Measurements from ENCODE around the gene RAG2.

The RAG2 gene

DNA sequence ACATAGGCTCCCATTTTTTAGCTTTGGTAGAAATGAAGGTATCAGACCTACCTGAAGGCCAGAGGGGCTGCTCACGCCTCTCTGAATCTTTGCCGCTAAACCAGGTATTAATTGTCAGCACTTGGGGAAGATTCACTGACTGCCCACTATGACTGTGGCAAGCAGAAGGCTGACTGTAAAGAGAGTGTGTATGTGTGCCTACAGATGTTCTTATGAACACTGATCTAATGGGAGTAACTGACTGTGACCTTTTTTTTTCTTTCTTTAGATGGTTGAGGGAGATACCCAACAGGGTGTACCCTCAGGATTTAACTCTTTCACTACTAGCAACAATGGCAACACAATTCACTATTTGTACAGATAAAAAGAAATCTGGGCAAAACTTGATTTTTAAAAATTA lies at the start of gene RAG2:
Gene RAG2, minus strand, starts transcription at position 186 of the 400 bp plus-strand sequence. CDS start 4,068 bp downstream, outside the sequence.
- no peaks in the 10 kb centered on the region for H3K4me1 ChIP-seq (ENCODE audit: control insufficient read depth, insufficient read depth, low read length)
- H3K27me3 ChIP-seq (ENCODE audit: control insufficient read depth, insufficient read depth, low read length): no peaks in the 10 kb centered on the region
- H3K9ac ChIP-seq (ENCODE audit: low read length): no peak within 1 kb of the TSS
- no peaks in the 10 kb centered on the region for H3K36me3 ChIP-seq (ENCODE audit: control insufficient read depth, insufficient read depth, low read length)
- no peaks in the 10 kb centered on the region for H3K9me3 ChIP-seq (ENCODE audit: control insufficient read depth, low read length)
- no peak within 1 kb of the TSS for H3K4me3 ChIP-seq (ENCODE audit: low read length)

DNA sequence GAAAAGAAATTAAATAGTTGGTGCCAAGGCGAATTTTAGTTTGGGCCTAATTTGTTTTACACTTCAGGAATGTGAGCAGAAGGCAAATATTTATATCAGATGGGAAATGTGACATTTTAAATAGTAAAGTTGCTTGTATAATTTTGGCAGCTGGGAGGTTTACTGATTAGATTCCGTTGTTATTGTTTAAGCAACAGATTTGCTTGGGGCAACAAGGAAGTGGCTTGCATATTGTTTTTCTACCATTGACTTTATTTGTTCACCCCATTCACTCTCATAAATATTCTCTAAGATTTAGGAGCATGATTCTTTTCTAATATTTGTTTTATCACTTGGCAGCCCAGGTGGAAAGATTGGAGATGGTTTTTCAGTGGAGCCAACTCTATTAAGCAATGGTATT lies 40.5 kb upstream of the RAG2 start:
- no peaks in the 10 kb centered on the region for H3K9me3 ChIP-seq (ENCODE audit: control insufficient read depth, low read length)
- H3K4me1 ChIP-seq (ENCODE audit: control insufficient read depth, insufficient read depth, low read length): no peaks in the 10 kb centered on the region

DNA sequence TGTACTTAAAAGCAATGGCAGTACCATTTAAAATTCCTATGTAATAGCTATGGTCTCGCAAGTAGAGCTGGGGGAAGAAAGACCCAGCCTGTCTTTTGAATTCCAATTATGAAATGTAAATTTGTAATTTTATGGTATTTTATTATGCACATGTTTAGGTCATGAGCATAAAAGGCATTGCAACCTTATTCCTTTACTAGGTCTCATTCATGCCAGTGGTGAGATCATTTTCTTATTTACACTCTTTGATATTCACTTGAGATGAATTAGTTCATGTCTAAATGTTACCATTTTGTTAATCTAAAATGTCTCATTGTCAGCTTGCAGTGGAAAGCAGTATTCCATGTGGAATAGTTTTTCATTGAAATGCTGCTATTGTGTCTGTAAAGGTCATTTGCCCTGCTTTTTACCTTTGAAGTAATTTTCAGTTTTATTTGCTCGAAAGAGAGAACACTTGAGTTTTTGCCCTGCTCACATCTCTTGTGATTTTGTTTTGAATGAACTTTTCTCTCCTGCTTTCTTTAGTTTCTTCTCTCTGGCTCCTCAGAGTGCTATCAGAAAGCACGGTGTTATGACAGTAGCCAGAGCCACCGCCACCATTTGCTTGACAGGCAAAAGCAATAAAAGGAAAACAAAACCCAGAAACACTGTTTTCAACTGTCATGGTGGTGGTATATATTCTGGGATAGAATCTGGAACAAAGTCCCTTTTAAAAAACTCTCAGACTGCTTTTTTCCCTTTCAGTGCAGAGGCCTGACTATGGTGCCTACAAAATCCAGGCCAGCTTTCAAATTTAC lies 37.2 kb upstream of the RAG2 start:
- Histone ChIP-seq H3K9me3 (ENCODE audit: control insufficient read depth, low read length) (no peaks in the 10 kb centered on the region), H3K4me1 (ENCODE audit: control insufficient read depth, insufficient read depth, low read length) (no peaks in the 10 kb centered on the region), H3K4me3 (ENCODE audit: low read length) (no peak overlapping the region), H3K36me3 (ENCODE audit: control insufficient read depth, insufficient read depth, low read length) (no peaks in the 10 kb centered on the region), H3K9ac (ENCODE audit: low read length) (no peak overlapping the region), H3K27me3 (ENCODE audit: control insufficient read depth, insufficient read depth, low read length) (no peaks in the 10 kb centered on the region)

More for the DNA sequence above, 40.5 kb upstream of the RAG2 start:
- H3K9ac ChIP-seq (ENCODE audit: low read length): no peak overlapping the region
- no peak overlapping the region for H3K4me3 ChIP-seq (ENCODE audit: low read length)
- no peaks in the 10 kb centered on the region for H3K27me3 ChIP-seq (ENCODE audit: control insufficient read depth, insufficient read depth, low read length)
- H3K36me3 ChIP-seq (ENCODE audit: control insufficient read depth, insufficient read depth, low read length): no peaks in the 10 kb centered on the region

DNA sequence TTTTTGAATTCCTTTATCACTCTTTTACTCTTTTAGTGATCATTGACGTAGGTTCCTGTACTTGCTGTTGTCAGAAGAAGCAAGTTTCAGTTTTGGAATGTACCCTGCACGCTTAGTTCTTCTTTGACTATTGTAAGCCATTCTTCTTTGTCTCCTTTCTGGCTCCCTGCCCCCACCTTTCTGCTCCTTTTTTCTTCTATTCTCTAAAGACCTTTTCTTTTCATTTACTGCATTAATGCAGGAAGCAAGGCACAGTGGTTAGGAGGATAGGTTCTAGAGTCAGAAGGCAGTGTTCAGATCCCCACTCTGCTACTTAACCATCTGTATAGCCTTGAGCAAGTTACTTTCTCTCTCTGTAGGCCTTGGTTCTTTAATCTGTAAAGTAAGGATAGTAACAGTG lies 33.7 kb upstream of the RAG2 start:
- no peaks in the 10 kb centered on the region for H3K27me3 ChIP-seq (ENCODE audit: control insufficient read depth, insufficient read depth, low read length)
- no peaks in the 10 kb centered on the region for H3K4me1 ChIP-seq (ENCODE audit: control insufficient read depth, insufficient read depth, low read length)
- H3K36me3 ChIP-seq (ENCODE audit: control insufficient read depth, insufficient read depth, low read length): no peaks in the 10 kb centered on the region
- no peak overlapping the region for H3K9ac ChIP-seq (ENCODE audit: low read length)
- no peaks in the 10 kb centered on the region for H3K9me3 ChIP-seq (ENCODE audit: control insufficient read depth, low read length)
- H3K4me3 ChIP-seq (ENCODE audit: low read length): no peak overlapping the region

DNA sequence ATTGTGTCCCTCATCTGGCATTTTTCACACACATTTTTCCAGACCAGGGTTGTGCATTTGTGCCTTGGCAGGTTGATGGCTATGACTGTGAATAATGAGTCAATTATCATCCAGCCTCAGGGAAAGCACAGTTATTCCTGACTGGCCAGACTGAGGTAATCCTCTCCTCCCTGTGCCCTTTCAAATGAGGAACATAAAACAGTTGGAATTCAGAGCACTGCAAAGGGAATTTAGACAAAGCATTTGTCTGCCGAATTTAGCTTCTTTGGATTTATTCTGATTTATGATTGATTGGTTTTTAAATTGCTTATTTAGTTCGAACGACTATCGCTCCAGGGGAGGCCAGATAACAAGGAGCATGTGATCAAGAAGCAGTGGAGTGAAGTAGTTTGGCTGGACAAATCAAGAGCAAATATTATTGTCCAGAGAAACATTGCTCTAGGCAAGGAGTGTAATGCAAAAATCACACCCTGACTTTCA lies 30.8 kb upstream of the RAG2 start:
- Histone ChIP-seq H3K9ac (ENCODE audit: low read length) (no peak overlapping the region), H3K27me3 (ENCODE audit: control insufficient read depth, insufficient read depth, low read length) (no peaks in the 10 kb centered on the region), H3K36me3 (ENCODE audit: control insufficient read depth, insufficient read depth, low read length) (no peaks in the 10 kb centered on the region), H3K9me3 (ENCODE audit: control insufficient read depth, low read length) (no peaks in the 10 kb centered on the region), H3K4me1 (ENCODE audit: control insufficient read depth, insufficient read depth, low read length) (no peaks in the 10 kb centered on the region), H3K4me3 (ENCODE audit: low read length) (no peak overlapping the region)

DNA sequence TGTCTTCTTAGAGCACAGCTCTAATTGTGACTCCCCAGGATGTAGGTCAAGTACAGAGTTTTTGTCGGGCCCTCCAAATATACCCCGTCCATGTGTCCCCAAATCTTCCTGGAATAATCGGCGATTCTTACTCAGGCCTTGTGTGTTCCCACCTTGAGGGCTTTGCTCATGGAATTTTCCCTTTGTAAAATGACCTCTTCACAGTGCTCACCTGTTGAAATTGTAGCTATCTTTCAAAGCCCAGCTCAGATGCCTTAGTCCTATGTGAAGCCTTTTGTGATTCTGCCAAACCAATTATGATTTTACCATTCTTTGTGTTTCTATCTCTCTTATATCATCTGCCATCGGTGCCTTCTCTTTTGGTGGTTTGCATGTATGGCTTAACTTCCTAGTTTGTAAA lies 30.1 kb upstream of the RAG2 start:
- no peak overlapping the region for H3K4me3 ChIP-seq (ENCODE audit: low read length)
- no peaks in the 10 kb centered on the region for H3K27me3 ChIP-seq (ENCODE audit: control insufficient read depth, insufficient read depth, low read length)
- H3K4me1 ChIP-seq (ENCODE audit: control insufficient read depth, insufficient read depth, low read length): no peaks in the 10 kb centered on the region
- H3K9me3 ChIP-seq (ENCODE audit: control insufficient read depth, low read length): no peaks in the 10 kb centered on the region
- H3K36me3 ChIP-seq (ENCODE audit: control insufficient read depth, insufficient read depth, low read length): no peaks in the 10 kb centered on the region
- no peak overlapping the region for H3K9ac ChIP-seq (ENCODE audit: low read length)

DNA sequence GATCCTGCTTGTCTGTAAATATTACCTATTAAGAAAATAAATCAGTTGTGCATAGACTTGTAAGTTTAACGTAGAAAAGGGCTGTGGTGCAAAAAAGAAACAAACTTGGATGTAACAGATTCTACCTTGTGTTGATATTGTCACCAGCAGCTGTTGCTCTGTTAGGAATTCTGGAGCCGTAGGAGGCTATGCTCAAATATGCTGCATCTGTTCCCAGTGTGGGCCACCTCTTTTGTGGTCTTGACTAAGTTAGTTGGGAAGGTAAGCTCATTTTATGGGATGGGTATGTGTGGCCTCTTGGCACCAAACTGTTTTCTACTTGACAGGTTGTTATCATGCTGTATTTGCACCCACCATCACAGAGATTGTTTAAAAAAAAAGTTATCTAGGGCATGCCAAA lies 29.4 kb upstream of the RAG2 start:
- Histone ChIP-seq H3K9me3 (ENCODE audit: control insufficient read depth, low read length) (no peaks in the 10 kb centered on the region), H3K36me3 (ENCODE audit: control insufficient read depth, insufficient read depth, low read length) (no peaks in the 10 kb centered on the region), H3K4me1 (ENCODE audit: control insufficient read depth, insufficient read depth, low read length) (no peaks in the 10 kb centered on the region), H3K4me3 (ENCODE audit: low read length) (no peak overlapping the region), H3K9ac (ENCODE audit: low read length) (no peak overlapping the region), H3K27me3 (ENCODE audit: control insufficient read depth, insufficient read depth, low read length) (no peaks in the 10 kb centered on the region)

DNA sequence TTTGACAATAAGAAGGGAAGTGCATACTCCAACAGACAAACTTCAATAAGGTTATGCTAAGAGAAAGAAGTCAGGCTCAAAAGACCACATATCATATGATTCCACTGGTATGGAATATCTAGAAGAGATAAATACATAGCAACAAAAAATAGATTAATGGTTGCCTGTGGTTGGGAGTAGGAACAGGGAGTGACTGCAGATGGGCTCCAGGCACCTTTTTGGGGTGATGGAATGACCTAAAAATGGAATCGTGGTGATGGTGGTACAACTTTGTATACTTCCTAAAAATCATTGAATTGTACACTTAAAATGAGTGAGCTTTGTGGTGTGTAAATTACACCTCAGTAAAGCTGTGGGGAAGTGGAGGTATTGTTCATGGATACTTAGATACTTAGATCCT lies 29.0 kb upstream of the RAG2 start:
- no peaks in the 10 kb centered on the region for H3K27me3 ChIP-seq (ENCODE audit: control insufficient read depth, insufficient read depth, low read length)
- H3K36me3 ChIP-seq (ENCODE audit: control insufficient read depth, insufficient read depth, low read length): no peaks in the 10 kb centered on the region
- H3K9me3 ChIP-seq (ENCODE audit: control insufficient read depth, low read length): no peaks in the 10 kb centered on the region
- H3K4me1 ChIP-seq (ENCODE audit: control insufficient read depth, insufficient read depth, low read length): no peaks in the 10 kb centered on the region
- no peak overlapping the region for H3K9ac ChIP-seq (ENCODE audit: low read length)
- H3K4me3 ChIP-seq (ENCODE audit: low read length): no peak overlapping the region

DNA sequence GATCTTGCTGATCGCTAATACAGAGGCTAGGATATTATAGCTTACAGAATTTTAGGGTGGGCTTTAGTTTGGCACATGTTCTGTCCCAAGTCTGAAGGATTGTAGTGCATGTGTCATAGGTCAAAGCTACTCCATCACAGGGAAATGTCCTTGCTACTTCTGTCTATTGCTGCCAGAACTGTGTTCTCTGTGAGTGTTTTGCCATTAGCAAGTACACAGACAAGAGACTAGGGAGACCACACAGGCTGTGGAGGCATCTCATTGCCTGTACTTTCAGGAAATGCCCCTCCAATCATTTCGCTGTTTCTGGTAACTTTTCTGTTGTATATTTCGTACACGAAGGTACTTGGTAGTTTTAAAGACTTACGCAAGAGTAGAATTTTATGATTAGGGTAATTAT lies 25.5 kb upstream of the RAG2 start:
- H3K36me3 ChIP-seq (ENCODE audit: control insufficient read depth, insufficient read depth, low read length): no peaks in the 10 kb centered on the region

DNA sequence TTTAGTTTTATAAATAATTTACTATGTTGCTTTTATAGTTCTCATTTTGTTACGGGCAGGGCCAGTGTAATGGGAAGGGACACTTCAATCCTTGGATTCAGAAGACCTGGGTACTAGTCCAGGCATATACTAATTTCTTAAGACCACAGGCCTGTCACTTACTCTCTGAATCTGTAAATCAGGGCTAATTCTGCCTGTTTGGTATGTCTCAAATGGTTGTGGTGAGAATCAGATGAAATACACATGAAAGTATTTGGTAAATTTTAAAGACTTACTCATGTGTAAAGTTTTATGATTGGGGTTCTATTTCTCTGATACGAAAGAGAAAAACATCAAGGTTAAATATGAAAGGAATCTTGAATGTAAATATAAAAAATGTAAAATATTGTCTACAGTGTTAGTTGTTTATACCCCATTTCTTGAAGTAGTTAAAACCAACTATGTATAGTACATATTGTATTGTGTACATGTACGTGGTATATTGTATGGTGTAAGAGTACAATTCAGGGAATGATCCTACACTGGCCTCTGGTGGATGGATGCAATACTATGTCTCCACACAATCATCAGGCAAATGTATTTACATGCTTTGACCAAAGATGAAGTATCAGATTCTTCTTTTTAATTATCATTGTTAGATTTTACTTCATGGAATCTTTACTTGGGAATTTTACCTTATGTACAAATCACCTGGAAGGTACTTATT lies 24.5 kb upstream of the RAG2 start:
- H3K27me3 ChIP-seq (ENCODE audit: control insufficient read depth, insufficient read depth, low read length): no peaks in the 10 kb centered on the region
- H3K4me1 ChIP-seq (ENCODE audit: control insufficient read depth, insufficient read depth, low read length): no peaks in the 10 kb centered on the region
- no peak overlapping the region for H3K4me3 ChIP-seq (ENCODE audit: low read length)
- no peaks in the 10 kb centered on the region for H3K36me3 ChIP-seq (ENCODE audit: control insufficient read depth, insufficient read depth, low read length)
- no peaks in the 10 kb centered on the region for H3K9me3 ChIP-seq (ENCODE audit: control insufficient read depth, low read length)
- no peak overlapping the region for H3K9ac ChIP-seq (ENCODE audit: low read length)

More for the DNA sequence above, 25.5 kb upstream of the RAG2 start:
- Histone ChIP-seq H3K4me3 (ENCODE audit: low read length) (no peak overlapping the region), H3K9me3 (ENCODE audit: control insufficient read depth, low read length) (no peaks in the 10 kb centered on the region), H3K9ac (ENCODE audit: low read length) (no peak overlapping the region), H3K4me1 (ENCODE audit: control insufficient read depth, insufficient read depth, low read length) (no peaks in the 10 kb centered on the region), H3K27me3 (ENCODE audit: control insufficient read depth, insufficient read depth, low read length) (no peaks in the 10 kb centered on the region)

DNA sequence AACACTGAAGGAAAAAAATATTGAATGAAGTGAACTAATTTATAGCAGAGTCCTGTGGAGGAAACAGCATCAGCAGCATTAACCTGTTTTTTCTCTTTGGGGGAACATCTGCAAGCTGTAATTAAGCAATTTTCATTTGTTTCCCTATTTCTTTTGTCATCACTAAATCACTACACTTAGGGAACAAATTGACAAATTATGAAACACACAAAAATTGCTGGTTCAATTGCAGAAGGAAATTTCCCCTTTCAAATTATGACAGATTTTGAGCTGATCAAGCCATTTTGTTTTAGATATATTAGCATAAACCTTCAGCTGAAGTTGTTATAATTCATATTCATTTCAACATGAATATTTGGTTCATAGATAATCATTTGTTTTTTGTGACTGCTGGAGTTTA lies 22.2 kb upstream of the RAG2 start:
- Histone ChIP-seq H3K27me3 (ENCODE audit: control insufficient read depth, insufficient read depth, low read length) (no peaks in the 10 kb centered on the region), H3K9me3 (ENCODE audit: control insufficient read depth, low read length) (no peaks in the 10 kb centered on the region), H3K36me3 (ENCODE audit: control insufficient read depth, insufficient read depth, low read length) (no peaks in the 10 kb centered on the region), H3K9ac (ENCODE audit: low read length) (no peak overlapping the region), H3K4me3 (ENCODE audit: low read length) (no peak overlapping the region), H3K4me1 (ENCODE audit: control insufficient read depth, insufficient read depth, low read length) (no peaks in the 10 kb centered on the region)

DNA sequence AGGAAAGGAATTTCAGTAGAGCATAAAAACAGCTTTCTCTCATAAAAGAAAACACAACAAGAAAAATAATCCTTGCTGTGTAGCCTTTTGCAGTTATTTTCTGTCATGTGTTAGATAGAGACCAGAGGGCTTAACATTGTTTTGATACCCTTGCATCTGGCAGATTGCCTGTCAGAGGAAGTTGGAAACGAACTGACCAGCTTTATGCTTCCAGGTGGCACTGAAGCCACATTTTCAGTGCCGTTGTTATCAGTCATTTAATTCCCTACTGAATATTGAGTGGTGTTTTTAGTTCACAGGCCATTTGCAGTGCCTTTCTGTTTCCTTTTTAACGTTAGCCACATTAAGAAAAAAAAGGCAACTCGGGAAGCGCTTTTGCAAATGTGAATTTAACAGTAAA lies 21.5 kb upstream of the RAG2 start:
- Histone ChIP-seq H3K4me1 (ENCODE audit: control insufficient read depth, insufficient read depth, low read length) (no peaks in the 10 kb centered on the region), H3K9ac (ENCODE audit: low read length) (no peak overlapping the region), H3K9me3 (ENCODE audit: control insufficient read depth, low read length) (no peaks in the 10 kb centered on the region), H3K36me3 (ENCODE audit: control insufficient read depth, insufficient read depth, low read length) (no peaks in the 10 kb centered on the region), H3K27me3 (ENCODE audit: control insufficient read depth, insufficient read depth, low read length) (no peaks in the 10 kb centered on the region), H3K4me3 (ENCODE audit: low read length) (no peak overlapping the region)

All from mucosa of stomach (tissue), 1 donor.